LoVo (cell line): ENCODE results near the gene RASAL2.

Source experiments
- DNase-seq: peaks from one replicate; pipeline ENCODE4 v3.0.0-alpha.2; 2016; ENCODE audit warnings: low spot score

Gene RASAL2

DNA sequence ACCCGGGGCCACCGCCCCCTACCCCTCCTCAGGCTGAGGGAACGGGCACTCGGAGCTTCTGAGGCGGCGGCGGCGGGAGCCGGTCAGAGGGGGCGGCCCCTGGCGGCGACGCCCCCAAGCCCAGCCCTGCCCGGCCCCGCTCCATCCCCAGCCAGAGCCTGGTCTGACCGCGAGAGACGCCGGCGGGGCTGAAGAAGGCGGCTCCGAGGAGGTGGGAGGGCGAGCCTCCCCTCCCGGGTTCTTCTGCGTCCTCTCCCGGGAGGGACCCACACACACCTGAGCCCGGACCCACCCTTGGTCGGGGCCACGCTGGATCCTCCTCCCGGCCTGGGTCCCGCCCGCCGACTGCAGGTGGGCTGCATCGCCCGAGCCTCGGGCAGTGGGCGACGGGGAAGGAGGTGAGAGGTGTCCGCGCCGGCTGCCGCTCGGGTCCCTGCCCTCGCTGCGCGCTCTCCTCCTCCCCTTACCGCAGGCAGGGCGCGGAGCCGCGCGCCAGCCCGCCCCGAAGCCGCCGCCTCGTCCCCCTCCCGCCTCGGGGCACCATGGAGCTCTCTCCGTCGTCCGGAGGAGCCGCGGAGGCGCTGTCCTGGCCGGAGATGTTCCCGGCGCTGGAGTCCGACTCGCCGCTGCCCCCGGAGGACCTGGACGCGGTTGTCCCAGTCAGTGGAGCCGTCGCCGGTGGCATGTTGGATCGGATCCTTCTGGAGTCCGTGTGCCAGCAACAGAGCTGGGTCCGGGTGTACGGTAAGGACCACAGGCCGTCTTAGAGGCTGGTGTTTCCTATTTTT is at the start of gene RASAL2:
Gene RASAL2 (plus strand): TSS at position 154 of the 788 bp plus-strand sequence. CDS start 389 bp downstream, at position 543.
- DNase-seq, result peak; percentile 57

DNA sequence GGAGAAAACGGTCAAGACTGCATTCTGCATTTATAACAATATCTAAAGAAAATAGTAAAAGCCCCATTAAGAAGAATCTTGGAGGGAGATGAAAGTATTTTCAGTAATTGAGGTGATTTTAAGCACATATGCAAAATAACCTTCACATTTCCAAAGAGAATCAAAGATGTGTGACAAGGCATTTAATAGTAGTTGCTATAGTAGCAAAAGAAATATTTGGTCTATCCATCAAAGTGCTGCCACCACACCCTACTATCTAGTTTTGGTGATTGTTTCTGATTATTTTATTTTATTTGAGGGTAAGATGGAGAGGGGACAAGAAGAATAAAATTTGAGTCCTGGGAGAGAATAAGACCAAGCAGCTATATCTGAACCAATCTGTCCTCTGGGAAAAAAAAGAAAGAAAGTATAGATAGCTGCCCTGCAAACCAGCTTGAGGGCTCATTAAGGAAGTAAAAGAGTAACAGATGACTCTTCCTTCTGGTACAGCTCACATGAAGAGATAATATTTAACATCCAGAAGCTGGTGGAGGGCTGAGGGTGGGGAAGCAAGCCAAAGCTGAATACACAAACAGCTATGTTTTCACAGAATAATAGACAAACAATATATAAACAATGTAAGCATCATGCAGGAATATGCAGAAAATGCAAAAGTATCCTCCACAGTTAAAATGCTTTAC is 47.2 kb upstream of the RASAL2 start:
- DNase-seq, result no peak

DNA sequence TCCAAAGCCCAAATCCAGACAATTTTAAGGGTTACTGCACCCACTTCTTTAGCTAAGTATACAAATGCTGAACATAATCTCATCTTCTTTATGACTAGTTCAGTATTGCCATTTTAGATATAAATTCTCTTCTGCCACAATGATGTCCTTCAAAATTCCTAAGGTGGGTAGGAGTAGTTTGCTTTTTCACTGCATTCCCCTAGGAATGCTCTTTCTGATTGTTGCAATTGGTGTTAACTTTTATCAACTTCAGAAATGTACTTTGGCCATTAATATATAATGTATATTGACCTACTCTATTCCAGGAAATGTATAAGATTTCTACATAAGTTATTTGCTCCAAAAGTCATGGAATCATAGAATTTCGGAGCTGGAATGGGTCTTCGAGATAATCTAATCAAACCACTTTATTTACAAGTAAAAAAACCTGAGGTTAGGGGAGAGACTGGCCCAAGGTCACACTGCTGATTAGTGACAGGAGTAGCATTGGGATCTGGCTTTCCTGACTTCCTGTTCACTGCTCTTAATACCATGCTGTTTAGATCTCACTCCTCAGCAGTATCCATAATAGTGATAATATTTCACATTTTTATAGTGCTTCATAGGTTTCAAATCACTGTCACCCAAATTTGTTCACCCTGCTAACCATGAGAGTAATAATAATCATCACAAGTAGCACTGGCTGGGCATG is 46.4 kb upstream of the RASAL2 start:
- DNase-seq, result no peak

DNA sequence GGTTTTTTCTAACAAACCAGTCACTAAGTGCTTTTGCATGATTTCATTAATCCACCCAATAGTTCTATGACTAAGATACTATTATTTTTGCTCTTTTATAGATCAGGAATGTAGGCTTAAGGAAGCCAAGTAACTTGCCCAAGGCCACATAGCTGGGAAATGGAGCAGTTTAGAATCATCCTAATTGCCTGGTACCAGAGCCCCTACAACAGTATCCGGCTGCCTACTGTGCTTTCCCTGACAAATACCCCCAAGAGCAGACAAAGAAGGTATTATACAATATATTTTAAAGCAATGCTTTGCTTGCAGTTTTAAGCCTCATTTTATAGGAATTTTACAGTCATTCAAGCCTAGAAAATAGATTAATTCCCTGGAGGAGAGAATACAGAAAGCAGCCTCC is 45.5 kb upstream of the RASAL2 start:
- DNase-seq, result no peak

DNA sequence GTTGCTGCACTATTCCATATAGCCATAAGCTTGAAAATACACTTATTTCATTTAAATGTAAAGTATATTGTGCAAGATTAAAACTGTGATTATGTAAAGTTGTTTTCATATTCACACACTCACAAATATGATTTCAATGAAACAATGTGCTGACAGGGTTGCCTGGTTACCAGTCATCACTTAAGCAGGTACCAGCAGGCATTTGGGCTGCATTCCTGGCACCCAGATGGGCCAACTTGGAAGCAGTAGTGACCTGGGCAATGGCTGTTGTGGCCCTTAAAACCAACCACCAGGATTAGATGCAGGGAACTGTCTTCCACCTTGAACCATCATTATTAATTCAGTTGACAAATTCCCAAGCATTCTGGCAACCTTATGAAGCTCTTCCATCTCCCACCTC is 45.0 kb upstream of the RASAL2 start:
- DNase-seq, result no peak

DNA sequence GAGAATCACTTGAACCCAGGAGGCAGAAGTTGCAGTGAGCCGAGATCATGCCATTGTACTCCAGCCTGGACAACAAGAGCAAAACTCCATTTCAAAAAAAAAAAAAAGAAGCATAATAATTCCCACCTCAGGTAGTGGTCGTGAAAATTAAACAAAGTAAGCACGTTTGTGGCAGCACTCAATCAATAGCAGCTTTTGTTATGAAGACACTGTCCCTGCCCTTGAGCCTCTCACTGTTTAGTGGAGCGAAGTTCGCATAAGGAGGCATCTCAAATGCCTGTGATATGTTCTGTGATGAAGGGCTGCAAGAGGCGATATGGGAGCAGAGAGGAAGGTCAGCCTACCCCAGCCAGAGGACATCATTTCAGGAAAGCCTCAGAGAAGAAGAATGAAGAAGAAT is 43.8 kb upstream of the RASAL2 start:
- DNase-seq, result no peak

DNA sequence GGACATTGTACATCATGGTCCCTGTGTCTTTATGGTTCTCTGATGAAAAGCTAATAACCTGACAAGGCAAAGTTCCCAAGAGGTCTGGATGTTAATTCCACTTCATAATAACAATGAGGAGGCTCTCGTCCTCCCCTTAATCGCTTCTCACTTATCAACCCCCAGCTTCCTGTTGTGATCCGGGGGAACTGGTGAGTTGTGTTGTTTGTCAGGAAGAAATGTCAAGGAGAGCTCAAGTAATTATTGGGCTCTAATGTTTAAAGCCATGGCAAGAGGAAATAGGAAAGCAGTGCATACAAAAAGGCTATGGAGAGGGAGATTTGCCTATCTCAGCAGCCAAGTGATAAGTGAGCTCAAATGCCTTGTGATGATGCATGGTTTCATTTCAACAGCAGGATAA is 42.8 kb upstream of the RASAL2 start:
- no peak for DNase-seq

DNA sequence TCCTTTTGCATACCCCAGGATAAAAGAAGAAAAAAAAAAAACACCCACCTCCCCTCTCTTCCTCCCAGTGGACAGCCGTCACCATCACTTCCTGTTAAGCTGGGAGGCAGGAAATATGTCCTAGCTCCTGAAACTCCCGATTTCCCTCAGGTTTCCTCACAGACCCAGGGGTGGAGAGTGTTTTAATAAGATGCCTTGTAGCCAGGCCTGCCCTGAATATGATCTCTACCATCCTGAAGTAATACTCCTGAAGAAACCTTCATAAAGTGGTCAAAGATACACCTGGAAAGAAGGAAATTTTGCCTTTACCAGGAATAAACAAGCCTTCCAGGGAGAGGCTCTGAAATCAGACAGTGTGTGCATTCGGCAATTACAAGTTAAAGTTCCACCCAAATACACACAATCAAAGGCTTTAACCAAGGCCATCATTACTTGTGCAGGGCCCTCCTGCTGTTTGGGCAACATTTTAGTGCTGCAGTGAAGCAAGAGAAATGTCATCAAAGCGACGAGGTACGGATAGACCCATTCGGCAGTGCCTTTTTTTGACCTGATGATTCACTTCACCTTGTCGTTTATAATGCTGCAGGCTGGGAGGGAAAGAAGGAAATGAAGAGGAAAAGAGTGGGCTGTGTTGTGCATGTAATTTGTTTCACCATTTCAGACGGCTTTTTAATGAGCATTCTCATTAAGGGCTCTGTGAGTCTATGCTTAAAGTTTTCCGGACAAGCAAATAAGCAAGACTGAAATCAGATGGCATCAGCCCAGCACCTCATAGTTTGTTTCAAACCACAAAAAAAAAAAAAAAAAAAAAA is 41.0 kb upstream of the RASAL2 start:
- peak; percentile 74 for DNase-seq

DNA sequence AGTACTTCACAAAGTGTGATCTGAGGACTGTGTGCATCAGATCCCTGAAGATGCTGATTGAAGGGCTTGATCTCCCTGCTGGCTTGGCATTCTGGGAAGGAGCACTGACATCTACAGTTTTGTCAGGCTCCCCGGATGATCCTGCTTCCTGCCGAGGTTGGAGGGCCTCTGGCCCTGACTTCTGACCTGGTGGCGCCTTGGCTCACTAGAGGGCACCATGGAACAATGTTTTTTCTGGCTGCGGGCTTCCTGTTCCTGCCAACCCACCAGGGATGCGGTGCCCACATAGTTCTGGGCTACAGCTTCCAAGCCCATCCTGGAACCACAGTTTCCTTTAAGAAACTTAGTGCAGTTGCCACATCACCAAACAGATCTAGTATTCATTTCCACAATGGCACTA is 38.8 kb upstream of the RASAL2 start:
- peak; percentile 24 for DNase-seq

DNA sequence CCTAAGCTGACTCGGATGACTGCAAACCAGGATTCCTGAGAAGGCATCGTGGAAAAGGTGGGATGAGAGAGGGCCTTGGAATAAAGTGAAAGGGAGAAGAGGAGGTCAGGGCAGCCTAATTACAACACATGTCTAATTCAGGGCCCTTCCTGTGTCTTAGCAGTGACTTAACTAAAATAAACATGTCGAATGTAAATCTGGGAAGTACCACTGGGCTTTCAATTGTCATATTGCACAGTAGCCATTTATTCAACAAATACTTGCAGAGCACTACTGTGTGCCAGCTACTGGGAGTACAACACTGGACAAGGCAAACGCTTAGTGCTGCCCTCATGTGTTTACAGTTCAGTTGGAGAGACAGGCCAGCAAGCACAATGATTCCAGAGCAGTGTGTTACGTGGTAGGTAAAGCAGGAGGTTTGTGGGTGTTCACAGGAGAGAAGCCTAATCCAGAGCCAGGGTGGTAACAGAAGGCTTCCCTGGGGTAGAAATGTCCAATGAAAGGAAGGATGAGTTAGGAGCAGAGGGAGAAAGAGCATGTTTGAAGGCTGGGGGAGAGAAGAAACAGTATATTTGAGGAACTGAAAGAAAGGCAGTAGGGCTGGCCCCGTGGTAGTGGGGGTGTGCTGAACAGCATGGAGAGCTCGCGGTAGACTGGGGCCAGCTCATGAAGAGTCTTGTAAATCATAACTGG is 38.0 kb upstream of the RASAL2 start:
- DNase-seq, result no peak

DNA sequence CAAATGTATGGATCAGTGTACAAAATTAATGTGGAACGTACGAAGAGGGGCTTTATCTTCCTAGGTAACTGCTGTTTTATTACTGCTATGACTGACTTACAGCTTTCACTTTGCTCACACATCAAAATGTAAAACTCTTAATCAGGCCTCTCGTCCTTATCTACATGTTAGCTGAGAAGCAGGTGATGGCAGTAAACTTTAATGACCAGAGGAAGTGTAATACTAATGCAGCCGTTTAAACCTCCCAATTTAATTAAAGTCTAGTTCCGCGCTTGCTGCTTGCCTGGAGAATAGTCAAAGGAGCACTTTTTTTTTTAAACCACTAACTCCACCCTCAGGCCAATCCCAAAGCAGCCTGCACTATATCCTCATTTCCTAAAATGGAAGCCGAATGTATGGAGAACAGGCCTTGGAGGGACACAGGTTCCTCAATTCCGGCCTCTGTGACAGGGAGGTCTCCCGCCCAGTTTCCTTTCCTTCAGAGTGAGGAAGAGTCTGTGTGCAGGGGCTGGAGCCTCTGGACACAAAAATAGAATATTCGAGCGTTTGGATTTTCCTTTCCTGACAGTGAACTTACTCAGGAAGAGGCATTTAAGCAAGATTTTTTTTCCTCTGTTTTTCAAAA is 36.7 kb upstream of the RASAL2 start:
- DNase-seq, result no peak

DNA sequence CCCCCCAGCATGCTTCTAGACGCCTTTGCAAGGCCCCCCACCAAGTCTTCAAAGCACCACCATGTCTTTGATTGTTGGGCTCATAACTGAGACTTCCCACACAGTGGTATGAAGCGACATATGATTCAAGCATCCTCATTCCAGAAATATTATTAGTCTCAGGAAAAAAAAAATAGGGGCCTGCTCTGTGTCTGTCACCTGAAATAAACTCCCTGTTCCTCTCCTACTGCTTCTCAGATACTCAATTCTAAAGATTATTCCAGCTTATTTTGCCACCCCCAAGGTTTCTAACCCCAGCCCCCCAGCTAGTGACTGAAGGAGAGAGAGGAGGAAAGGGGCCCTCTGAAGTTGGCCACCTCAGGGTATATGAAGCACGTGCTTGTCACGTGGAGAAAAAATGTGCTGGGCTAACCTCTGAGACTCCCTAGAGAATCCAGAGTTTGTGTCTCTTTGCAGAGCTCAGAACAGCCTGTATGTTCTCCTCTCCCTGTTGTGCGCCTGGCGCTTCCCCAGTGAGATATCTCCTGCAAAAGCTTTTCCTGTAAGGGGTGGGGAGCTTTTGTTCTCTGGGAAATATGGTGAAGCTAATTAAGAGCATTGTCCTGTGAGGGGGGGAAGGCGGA is 35.9 kb upstream of the RASAL2 start:
- DNase-seq, result no peak

DNA sequence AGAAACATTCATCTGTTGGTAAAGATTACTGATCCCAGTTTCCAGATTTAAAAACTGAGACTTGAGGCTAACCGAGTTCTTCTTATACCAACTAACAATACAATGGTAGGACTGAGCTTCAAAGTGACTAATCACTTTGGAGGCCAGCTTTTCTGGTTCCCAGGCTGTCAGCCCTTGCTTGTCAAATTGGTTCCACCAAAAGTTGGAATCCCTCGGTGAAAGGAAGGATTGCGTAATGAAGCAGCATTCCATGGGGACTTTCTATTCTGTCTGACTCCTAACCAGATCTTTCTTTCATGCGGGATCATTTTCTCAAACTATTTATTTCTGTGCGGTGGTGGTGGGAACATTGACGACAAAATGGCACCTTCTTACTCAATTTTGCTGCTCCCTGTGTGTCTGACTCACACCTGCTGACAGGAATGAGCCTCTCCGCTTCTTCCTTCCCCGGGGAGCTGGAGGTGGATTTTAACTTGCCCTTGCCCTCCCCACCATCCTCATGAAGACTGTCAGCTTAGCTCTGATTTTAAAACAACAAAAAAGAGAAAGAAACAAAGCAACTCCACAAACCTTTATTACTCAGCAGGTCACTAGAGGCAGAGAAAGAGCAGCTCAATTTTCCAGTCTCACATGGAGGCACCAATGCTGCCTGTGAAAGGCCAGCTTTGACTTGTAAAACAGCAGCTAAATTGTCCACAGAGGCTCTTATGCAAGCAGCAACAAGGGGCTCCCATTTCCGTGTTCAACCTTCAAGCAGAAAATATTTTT is 32.9 kb upstream of the RASAL2 start:
- DNase-seq, result no peak

DNA sequence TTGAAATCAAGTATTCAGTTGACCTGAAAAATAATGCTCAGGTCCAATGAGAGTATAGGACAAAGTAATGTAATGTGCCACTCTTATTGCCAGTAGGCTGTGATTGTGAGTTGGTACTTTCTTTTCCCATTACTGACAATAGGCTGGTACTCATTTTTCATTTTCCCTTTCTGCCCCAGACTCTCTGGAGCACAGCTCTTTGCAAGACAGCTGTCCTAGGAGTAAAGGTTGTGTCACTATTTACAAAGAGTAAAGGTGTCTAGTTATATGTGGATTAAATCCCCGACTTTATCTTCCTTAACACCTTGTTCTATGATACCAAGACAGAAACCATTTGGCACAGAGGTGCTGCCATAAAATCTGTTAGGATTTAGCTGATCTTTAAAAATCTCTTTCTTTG is 32.3 kb upstream of the RASAL2 start:
- no peak for DNase-seq

DNA sequence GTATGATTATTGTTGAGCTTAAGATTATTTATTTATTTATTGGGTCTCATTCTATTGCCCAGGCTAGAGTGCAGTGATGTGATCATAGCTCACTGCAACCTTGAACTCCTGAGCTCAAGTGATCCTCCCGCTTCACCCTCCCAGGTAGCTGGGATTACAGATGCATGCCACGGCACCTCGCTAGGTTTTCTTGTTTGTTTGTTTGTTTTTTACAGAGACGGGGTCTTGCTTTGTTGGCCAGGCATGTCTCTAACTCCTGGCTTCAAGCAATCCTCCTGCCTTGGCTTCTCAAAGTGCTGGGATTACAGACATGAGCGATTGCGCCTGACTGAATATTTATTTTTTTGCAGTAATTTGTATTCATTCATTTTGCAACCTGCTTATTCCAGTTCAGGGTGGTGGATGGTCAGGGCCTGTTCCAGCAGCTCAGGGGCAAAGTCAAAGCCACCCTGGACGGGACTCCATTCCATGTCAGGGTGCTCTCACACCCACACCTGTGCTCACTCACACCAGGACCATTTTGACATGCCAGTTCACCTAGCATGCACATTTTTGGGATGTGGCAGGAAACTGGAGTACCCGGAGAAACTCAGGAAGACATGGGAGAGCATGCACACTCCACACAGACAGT is 29.6 kb upstream of the RASAL2 start:
- DNase-seq, result no peak

DNA sequence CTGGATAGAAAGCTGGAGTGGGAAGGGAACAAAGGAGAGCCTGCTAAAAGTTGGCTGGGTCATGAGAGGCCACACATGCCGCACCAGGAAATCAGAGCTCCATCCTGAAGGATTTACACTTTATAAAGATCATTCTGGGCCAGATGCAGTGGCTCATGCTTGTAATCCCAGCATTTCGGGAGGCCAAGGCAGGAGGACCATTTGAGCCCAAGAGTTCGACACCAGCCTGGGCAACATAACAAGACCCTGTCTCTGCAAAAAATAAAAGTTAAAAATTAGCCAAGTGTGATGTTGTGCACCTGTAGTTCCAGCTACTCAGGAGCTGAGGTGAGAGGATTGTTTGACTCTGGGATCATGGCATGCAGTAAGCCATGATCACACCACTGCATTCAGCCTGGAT is 28.7 kb upstream of the RASAL2 start:
- DNase-seq, result no peak

DNA sequence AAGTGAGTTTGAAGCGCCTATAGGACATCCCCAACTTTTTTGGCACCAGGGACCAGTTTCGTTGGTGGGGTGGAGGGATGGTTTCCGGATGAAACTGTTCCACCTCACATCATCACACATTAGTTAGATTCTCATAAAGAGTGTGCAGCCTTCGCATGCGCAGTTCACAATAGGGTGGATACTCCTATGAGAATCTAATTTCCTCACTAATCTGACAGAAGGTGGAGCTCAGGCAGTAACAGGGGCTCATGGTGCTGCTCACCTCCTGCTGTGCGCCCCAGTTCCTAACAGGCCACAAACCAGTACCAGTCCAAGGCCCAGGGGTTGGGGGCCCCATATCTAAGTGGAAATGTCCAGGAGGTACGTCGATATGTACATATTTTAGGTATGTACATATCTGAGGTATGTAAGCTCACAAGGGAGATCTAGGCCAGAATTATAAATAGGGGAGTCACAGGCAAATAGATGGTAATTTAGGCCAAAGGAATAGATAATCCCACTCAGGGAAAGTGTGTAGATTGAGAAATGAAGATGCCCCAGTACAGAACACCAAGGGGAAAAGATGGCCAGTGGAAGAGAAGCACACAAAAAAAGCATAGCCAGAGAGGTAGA is 27.5 kb upstream of the RASAL2 start:
- DNase-seq, result no peak

DNA sequence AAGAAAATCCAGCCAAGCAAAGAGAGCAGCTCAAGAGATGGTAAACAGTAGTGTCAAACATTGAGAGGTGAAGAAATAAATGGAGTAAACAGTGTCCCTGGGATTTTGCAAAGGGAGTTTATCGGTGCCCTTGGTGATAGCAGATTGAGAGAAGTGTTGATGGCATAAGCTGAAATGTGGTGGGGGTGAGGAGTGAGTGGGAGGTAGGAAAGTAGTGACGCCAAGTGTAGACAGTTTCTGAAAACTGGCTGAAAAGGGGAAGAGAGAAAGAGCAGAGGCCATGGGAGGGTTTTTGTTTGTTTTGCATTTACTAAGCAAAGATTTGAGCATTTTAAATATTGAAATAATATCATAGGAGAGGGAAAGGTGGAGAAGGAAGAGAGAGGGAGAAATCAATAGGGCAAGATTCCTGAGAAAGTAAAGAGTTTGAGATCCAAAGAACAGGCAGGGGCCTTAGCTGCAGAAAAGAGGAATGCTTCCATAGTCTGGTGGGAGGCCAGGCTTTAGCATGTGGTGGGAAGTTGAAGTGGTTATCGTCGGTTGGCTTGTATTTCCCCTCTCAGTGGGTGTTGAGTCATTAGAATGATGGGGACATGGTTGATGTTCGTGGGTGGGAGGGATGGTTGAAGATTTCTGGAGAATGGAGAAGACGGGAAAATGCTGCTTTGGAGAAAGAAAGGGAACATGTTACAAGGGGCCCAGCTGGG is 26.8 kb upstream of the RASAL2 start:
- no peak for DNase-seq
